HG03520 (cell line): ENCODE results near the gene PCDHA10.

Experiments
- ATAC-seq: cut with Tn5 transposase; IDR thresholded peaks from one replicate; pipeline ENCODE4 v1.9.1; 2021; ENCODE audit warnings: mild to moderate bottlenecking, moderate library complexity; ENCODE audit not compliant: unreplicated experiment

Gene PCDHA10

DNA sequence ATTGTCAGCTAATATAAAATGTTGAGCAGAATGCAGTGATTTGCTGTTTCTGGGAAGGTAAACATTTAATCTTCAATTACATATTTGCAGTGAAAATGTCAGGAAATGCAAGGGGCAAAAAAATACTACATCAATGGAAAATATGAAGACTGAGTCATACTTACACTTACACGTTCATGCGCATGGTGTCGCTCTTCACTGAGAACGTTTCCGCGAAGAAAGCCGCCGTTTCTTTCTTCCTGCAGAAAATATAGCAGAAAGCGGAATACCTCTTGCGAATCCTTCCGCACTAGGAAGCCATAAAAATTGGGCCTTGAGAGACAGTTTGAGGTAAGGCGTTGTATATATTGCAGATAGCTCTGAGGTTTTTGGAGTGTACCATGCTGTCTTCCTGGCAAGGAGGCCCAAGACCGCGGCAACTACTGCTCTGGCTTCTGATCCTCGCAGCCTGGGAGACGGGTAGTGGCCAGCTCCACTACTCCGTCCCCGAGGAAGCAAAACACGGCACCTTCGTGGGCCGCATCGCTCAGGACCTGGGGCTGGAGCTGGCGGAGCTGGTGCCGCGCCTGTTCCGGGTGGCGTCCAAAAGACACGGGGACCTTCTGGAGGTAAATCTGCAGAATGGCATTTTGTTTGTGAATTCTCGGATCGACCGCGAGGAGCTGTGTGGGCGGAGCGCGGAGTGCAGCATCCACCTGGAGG lies 26.3 kb downstream of the PCDHA10 start, which contains the start of gene PCDHA13:
TSS of gene PCDHA13 (plus strand) at position 236 of the 702 bp plus-strand sequence. CDS start at position 381, 145 bp downstream.
- ATAC-seq: no peak

DNA sequence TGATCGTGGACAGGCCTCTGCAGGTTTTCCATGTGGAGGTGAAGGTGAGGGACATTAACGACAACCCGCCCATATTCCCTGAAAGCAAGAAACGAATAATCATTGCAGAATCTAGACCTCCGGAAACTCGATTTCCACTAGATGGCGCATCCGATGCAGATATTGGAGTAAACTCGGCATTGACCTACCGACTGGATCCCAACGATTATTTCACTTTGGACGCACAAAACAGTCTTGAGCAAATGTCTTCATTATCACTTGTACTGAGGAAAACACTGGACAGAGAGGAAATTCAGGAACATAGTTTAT lies 26.8 kb downstream of the PCDHA10 start:
- ATAC-seq: no peak

DNA sequence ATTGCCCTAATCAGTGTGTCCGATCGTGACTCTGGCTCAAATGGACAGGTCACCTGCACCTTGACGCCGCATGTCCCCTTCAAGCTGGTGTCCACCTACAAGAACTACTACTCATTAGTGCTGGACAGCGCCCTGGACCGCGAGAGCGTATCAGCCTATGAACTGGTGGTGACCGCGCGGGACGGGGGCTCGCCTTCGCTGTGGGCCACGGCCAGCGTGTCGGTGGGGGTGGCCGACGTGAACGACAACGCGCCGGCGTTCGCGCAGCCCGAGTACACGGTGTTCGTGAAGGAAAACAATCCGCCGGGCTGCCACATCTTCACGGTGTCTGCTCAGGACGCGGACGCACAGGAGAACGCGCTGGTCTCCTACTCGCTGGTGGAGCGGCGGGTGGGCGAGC lies 27.7 kb downstream of the PCDHA10 start:
- ATAC-seq: no peak

DNA sequence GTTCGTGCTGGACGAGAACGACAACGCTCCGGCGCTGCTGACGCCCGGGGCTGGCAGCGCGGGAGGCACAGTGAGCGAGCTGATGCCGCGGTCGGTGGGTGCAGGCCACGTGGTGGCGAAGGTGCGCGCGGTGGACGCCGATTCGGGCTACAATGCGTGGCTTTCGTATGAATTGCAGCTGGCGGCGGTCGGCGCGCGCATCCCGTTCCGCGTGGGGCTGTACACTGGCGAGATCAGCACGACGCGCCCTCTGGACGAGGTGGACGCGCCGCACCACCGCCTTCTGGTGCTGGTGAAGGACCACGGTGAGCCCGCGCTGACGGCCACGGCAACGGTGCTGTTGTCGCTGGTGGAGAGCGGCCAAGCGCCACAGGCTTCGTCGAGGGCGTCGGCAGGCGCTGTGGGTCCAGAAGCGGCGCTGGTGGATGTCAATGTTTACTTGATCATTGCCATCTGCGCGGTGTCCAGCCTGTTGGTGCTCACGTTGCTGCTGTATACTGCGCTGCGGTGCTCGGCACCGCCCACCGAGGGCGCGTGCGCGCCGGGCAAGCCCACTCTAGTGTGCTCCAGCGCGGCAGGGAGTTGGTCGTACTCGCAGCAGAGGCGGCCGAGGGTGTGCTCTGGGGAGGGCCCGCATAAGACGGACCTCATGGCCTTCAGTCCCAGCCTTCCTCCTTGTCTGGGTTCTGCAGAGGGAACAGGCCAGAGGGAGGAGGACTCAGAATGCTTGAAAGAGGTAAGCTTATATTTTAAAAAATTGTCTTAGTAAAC lies 28.4 kb downstream of the PCDHA10 start:
- ATAC-seq: no peak

DNA sequence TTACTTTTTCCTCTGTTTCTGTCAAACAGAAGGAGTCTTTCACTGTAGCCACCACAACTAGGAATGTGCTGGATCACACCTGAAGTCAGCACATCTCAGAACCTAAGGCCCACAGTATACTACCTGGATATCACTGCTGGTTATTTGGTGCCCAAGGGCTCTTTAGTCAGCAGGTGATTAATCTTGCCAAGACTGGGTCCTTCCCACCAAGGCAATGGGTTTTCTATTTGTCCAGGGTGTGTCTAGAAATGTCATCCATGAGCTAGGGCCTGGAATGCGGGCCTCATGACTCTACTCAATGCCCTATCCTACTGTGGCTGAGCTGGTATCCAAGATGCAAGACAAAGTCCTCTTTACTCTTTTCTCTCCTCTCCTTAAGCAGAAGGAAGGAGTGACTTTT lies 60.6 kb downstream of the PCDHA10 start:
- ATAC-seq: no peak
